Daoy (cell line): ENCODE results near the gene CLRN2. TPM values are rescaled to one million over a fixed set of nuclear protein-coding genes. Genes with fewer than 3 reads are reported as not detected.
A peak's percentile ranks its signal among the peaks of the same experiment; 100 is the strongest.
"Not testable (repeated sequence)": the region's sequence is repeated elsewhere in the genome, so short reads cannot be mapped to it uniquely, and the experiment has no call there.

ENCODE experiments used
- DNase-seq: peaks from one replicate; pipeline ENCODE4 v3.0.0-alpha.2; 2015; ENCODE audit warnings: low read depth
- total RNA-seq: library from RNA; depleted of rRNA; stranded (reverse); fragments of >200 nt; shearing (Covaris generic); gene quantifications from 2 replicates; pipeline ENCODE4 v1.2.3, GENCODE V29; 2014; rRNA removed

Gene CLRN2
- total RNA-seq, 1 experiment from 2014 or later = not detected

GRCh38 chr4:17545374-17546140 lies 30.6 kb downstream of the CLRN2 start:
- no peak for DNase-seq

GRCh38 chr4:17546222-17546621 lies 31.3 kb downstream of the CLRN2 start:
- no peak for DNase-seq

- DNase-seq = no peak
Measured at GRCh38 chr4:17546678-17547077, 31.7 kb downstream of the CLRN2 start.

GRCh38 chr4:17550549-17550948 lies 35.6 kb downstream of the CLRN2 start:
- DNase-seq = no peak

- DNase-seq = no peak
Measured at GRCh38 chr4:17552427-17552826, 37.5 kb downstream of the CLRN2 start.

GRCh38 chr4:17554568-17554967 lies 39.6 kb downstream of the CLRN2 start:
- DNase-seq = no peak

GRCh38 chr4:17556498-17556897 lies 41.5 kb downstream of the CLRN2 start:
- DNase-seq = no peak

GRCh38 chr4:17557880-17558279 lies 42.9 kb downstream of the CLRN2 start:
- no peak for DNase-seq

- no peak for DNase-seq
Measured at GRCh38 chr4:17558941-17559708, 44.2 kb downstream of the CLRN2 start.

- DNase-seq = no peak
Measured at GRCh38 chr4:17559709-17560048, 44.7 kb downstream of the CLRN2 start.

- no peak for DNase-seq
Measured at GRCh38 chr4:17560065-17560673, 45.2 kb downstream of the CLRN2 start.

GRCh38 chr4:17561195-17561909 lies 46.4 kb downstream of the CLRN2 start:
- peak; percentile 53 for DNase-seq

- DNase-seq = no peak
Measured at GRCh38 chr4:17562157-17562556, 47.2 kb downstream of the CLRN2 start.

- DNase-seq = no peak
Measured at GRCh38 chr4:17565846-17566245, 50.9 kb downstream of the CLRN2 start.

GRCh38 chr4:17567271-17567670 lies 52.3 kb downstream of the CLRN2 start:
- no peak for DNase-seq

- no peak for DNase-seq
Measured at GRCh38 chr4:17574206-17574605, 59.2 kb downstream of the CLRN2 start.

- not testable (repeated sequence) for DNase-seq
Measured at GRCh38 chr4:17575177-17575576, 60.2 kb downstream of the CLRN2 start.

Other genes starting within 250 kb of the CLRN2 start
- 29.0 and 30.5 TPM in 2 replicates for gene QDPR, start 3.1 kb upstream of the CLRN2 start, total RNA-seq
- 90.9 and 92.7 TPM in 2 replicates for gene LAP3, start 62.0 kb downstream of the CLRN2 start, total RNA-seq
- gene MED28, start 99.5 kb downstream of the CLRN2 start, total RNA-seq = 4.4 and 5.0 TPM in 2 replicates